Measurements from ENCODE around the gene ZCCHC9. TPM values are rescaled to one million over a fixed set of nuclear protein-coding genes. Genes with fewer than 3 reads are reported as not detected.

ZCCHC9 gene
- total RNA-seq, 6 experiments from 2014 or later, result 26.8 to 33.9 (median 31.7) TPM

DNA sequence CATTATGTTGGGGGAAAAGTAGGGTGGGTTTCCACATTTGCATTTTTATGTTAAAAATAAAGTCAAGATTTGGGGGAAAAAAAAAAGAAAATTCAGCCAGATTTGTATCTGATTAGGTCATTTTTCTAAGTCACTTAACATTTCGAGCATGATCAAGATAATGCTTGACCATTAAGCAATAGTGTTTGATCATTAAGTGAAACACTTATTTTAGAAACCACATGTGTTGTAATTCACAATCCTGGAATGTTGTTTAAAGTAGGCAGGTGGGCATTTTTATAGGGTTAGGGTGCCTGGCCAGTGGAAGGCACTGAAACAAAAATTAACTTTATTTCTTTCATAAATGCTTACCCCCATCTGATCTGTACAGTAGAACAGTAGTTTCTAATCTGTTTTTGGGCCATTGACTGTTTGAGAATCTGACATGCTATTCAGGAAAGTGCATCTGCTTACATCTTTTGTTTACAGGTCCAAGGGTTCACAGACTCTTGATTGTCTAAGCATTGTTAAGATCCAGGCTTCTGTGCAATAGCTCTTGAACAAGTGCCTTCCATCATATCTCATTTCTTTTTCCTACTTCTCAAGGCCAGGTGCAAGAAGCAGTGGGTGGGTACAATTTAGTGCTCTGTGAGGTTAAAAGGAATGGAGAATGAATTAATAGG lies 9.1 kb downstream of the ZCCHC9 start:
- peaks cover 14% of the 10 kb centered on the region for H3K4me1 Mint-ChIP-seq (ENCODE audit: low read depth)
- H3K27me3 Mint-ChIP-seq (ENCODE audit: insufficient read depth), result no peaks in the 10 kb centered on the region; the same call in 1 of the 2 replicates
- H3K36me3 Mint-ChIP-seq (ENCODE audit: low read depth), result peaks cover 37% of the 10 kb centered on the region
- no peak overlapping the region for H3K27ac Mint-ChIP-seq
- H3K9me3 Mint-ChIP-seq, result no peaks in the 10 kb centered on the region
- TF ChIP-seq, protein P1, sequence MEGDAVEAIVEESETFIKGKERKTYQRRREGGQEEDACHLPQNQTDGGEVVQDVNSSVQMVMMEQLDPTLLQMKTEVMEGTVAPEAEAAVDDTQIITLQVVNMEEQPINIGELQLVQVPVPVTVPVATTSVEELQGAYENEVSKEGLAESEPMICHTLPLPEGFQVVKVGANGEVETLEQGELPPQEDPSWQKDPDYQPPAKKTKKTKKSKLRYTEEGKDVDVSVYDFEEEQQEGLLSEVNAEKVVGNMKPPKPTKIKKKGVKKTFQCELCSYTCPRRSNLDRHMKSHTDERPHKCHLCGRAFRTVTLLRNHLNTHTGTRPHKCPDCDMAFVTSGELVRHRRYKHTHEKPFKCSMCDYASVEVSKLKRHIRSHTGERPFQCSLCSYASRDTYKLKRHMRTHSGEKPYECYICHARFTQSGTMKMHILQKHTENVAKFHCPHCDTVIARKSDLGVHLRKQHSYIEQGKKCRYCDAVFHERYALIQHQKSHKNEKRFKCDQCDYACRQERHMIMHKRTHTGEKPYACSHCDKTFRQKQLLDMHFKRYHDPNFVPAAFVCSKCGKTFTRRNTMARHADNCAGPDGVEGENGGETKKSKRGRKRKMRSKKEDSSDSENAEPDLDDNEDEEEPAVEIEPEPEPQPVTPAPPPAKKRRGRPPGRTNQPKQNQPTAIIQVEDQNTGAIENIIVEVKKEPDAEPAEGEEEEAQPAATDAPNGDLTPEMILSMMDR (IDR thresholded peaks at IDR 0.05), result no peak
- H3K4me3 Mint-ChIP-seq, result no peak overlapping the region
- no peak for DNase-seq

DNA sequence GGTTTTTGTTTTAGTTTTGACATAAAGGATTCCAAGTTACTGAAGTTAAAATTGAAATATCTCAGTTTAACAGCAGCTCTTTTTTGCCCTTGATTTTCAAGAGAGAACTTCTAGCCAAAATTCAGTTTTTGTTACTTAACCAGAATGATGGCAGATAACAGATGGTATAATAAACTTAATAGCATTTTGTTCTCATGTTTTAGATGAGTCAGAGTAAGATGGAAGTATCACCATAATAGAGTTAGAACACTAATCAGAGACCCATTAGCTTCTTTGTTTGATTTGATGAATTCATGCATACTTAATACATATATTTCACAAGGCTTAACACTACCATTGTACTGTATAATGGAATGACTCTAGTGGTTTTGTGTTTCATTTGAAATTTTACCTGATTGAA lies 11.9 kb downstream of the ZCCHC9 start:
- Mint-ChIP-seq H3K4me3 (no peak overlapping the region), H3K4me1 (ENCODE audit: low read depth) (peaks cover 19% of the 10 kb centered on the region), H3K9me3 (no peaks in the 10 kb centered on the region), H3K27ac (no peak overlapping the region), H3K27me3 (ENCODE audit: insufficient read depth) (no peaks in the 10 kb centered on the region; the same call in 1 of the 2 replicates), H3K36me3 (ENCODE audit: low read depth) (peaks cover 42% of the 10 kb centered on the region)
- TF ChIP-seq, protein P1 (IDR thresholded peaks at IDR 0.05), result no peak
- DNase-seq, result no peak

DNA sequence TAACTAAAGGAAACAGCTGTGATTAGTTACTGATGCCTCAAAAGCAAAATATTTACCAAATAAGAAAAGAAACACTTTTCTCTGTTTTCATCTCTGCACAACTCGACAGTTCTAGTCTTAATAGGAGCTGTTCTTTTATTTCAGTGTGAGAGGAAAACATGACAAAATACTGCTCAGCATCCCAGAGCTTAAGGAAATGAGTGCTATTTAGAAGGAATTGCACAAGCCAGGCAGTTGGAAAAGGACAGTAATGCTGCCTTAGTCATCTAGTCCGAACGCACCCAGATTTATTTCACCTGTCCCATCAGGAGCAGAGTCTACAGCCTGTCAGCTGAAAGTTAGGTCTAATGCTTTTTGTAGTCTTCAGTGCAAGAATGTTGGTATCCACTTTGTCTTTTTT lies 12.3 kb downstream of the ZCCHC9 start:
- no peak overlapping the region for H3K4me3 Mint-ChIP-seq
- H3K4me1 Mint-ChIP-seq (ENCODE audit: low read depth), result peaks cover 19% of the 10 kb centered on the region
- H3K27me3 Mint-ChIP-seq (ENCODE audit: insufficient read depth), result no peaks in the 10 kb centered on the region; the same call in 1 of the 2 replicates
- no peak for DNase-seq
- no peaks in the 10 kb centered on the region for H3K9me3 Mint-ChIP-seq
- no peak overlapping the region for H3K27ac Mint-ChIP-seq
- peaks cover 42% of the 10 kb centered on the region for H3K36me3 Mint-ChIP-seq (ENCODE audit: low read depth)
- TF ChIP-seq, protein P1 (IDR thresholded peaks at IDR 0.05), result no peak

DNA sequence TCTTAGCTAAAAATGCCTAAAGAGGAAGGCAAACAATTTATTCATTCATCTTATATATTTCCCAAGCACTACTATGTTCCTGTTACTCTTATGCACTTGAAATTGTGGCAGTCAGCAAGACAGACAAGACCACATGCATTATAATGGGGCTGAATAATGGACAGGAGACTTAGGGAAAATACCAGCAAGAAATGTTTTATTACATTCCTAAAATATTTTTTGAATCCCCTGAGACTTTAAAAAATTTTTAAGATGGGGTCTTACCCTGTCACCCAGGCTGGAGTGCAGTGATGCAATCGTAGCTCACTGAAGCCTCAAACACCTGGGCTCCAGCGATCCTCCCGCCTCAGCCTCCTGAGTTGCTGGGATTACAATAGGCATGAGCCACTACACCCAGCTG lies 13.2 kb downstream of the ZCCHC9 start:
- H3K27ac Mint-ChIP-seq, result no peak overlapping the region
- H3K27me3 Mint-ChIP-seq (ENCODE audit: insufficient read depth), result no peaks in the 10 kb centered on the region; the same call in 1 of the 2 replicates
- DNase-seq, result no peak
- H3K36me3 Mint-ChIP-seq (ENCODE audit: low read depth), result peaks cover 42% of the 10 kb centered on the region
- H3K4me1 Mint-ChIP-seq (ENCODE audit: low read depth), result peaks cover 19% of the 10 kb centered on the region
- TF ChIP-seq, protein P1 (IDR thresholded peaks at IDR 0.05), result no peak
- no peaks in the 10 kb centered on the region for H3K9me3 Mint-ChIP-seq
- H3K4me3 Mint-ChIP-seq, result no peak overlapping the region

DNA sequence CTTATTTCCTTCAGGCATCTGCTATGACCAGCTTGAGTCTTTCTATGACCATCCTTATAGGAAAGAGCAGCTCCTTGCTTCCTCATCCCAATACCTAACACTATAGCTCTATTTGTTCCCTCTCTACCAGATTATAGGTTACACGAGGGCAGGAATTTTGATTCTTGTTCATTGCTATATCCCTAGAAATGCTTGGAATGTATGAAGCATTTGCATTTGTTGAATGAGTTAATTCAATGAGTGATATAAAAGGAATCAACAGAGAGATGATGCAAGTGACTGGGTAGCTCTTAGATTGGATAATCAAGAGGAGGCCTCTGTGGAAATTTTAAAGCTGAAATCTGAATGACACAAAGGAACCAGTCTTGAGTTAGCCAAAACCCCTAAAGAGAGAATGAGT lies 13.9 kb downstream of the ZCCHC9 start:
- H3K36me3 Mint-ChIP-seq (ENCODE audit: low read depth), result peaks cover 42% of the 10 kb centered on the region
- no peak overlapping the region for H3K4me3 Mint-ChIP-seq
- no peaks in the 10 kb centered on the region for H3K9me3 Mint-ChIP-seq
- TF ChIP-seq, protein P1 (IDR thresholded peaks at IDR 0.05), result no peak
- DNase-seq, result peak; percentile 43
- peak overlapping the region; percentile 57 for H3K27ac Mint-ChIP-seq
- no peaks in the 10 kb centered on the region; the same call in 1 of the 2 replicates for H3K27me3 Mint-ChIP-seq (ENCODE audit: insufficient read depth)
- peaks cover 19% of the 10 kb centered on the region for H3K4me1 Mint-ChIP-seq (ENCODE audit: low read depth)
